Keratinocyte (primary cell): ENCODE data around the gene FAM3C. TPM values are rescaled to one million over a fixed set of nuclear protein-coding genes. Genes with fewer than 3 reads are reported as not detected.

Experiments
- DNase-seq: peaks from one replicate; pipeline ENCODE4 v3.0.0-alpha.2; 2011; ENCODE audit warnings: low read depth, missing footprints, low spot score
- FAIRE-seq: peaks from 2 replicates; lab custom pipeline; 2011; peaks lifted over from hg19 to GRCh38; lab: Jason Lieb, UNC
- H2AFZ ChIP-seq: 2 replicates; pipeline ENCODE4 v1.6.0; 2012; ENCODE audit warnings: low read length, control low read depth, inconsistent platforms; ENCODE audit not compliant: control insufficient read depth
- H3K27ac ChIP-seq: 2 replicates; pipeline ENCODE4 v1.5.1; 2011; ENCODE audit warnings: low read length; ENCODE audit not compliant: control insufficient read depth, insufficient read depth
- H3K27me3 ChIP-seq: 3 replicates; pipeline ENCODE4 v1.6.0; 2011; ENCODE audit warnings: low read length; ENCODE audit not compliant: control insufficient read depth, insufficient read depth; ENCODE audit errors: extremely low read depth
- H3K36me3 ChIP-seq, 2 experiments: 2 replicates in 1 of 2; 3 replicates in 1 of 2; pipeline ENCODE4 v1.5.1; 2011; ENCODE audit warnings: low read length in 2 of 2, mild to moderate bottlenecking in 1 of 2; ENCODE audit not compliant: control insufficient read depth in 2 of 2, insufficient read depth in 2 of 2; ENCODE audit errors: extremely low read depth in 1 of 2
- H3K4me1 ChIP-seq: 3 replicates; pipeline ENCODE4 v1.5.1; 2011; ENCODE audit warnings: low read length; ENCODE audit not compliant: control insufficient read depth, insufficient read depth; ENCODE audit errors: extremely low read depth
- H3K4me2 ChIP-seq: 3 replicates; pipeline ENCODE4 v1.6.0; 2011; ENCODE audit warnings: low read depth, low read length; ENCODE audit not compliant: control insufficient read depth, insufficient read depth; ENCODE audit errors: extremely low read depth
- H3K4me3 ChIP-seq, 3 experiments: fragments of 200-600 bp in 1 of 3; sonication (generic) in 1 of 3; 2 replicates in 2 of 3; 3 replicates in 1 of 3; pipeline ENCODE4 v1.5.1; 2011 to 2016; ENCODE audit warnings: low read length in 3 of 3, mild to moderate bottlenecking in 3 of 3, control low read depth in 2 of 3, inconsistent platforms in 1 of 3, low read depth in 1 of 3, mixed read lengths in 1 of 3, mixed run types in 1 of 3, moderate library complexity in 1 of 3; ENCODE audit not compliant: control insufficient read depth in 2 of 3, insufficient read depth in 2 of 3; ENCODE audit errors: extremely low read depth in 1 of 3
- H3K79me2 ChIP-seq: 2 replicates; pipeline ENCODE4 v1.6.0; 2012; ENCODE audit warnings: low read length; ENCODE audit not compliant: control insufficient read depth, insufficient read depth
- H3K9ac ChIP-seq: 3 replicates; pipeline ENCODE4 v1.6.0; 2011; ENCODE audit warnings: low read length; ENCODE audit not compliant: control insufficient read depth, insufficient read depth; ENCODE audit errors: extremely low read depth
- H3K9me1 ChIP-seq: 3 replicates; pipeline ENCODE4 v1.6.0; 2011; ENCODE audit warnings: low read length; ENCODE audit not compliant: control insufficient read depth, insufficient read depth; ENCODE audit errors: extremely low read depth
- H3K9me3 ChIP-seq: 2 replicates; pipeline ENCODE4 v1.5.1; 2012; ENCODE audit warnings: low read depth, low read length; ENCODE audit not compliant: control insufficient read depth
- H4K20me1 ChIP-seq: 3 replicates; pipeline ENCODE4 v1.6.0; 2011; ENCODE audit warnings: low read length; ENCODE audit not compliant: control insufficient read depth, insufficient read depth; ENCODE audit errors: extremely low read depth
- EZH2 ChIP-seq: IDR thresholded peaks from one replicate; pipeline ENCODE4 v1.6.1; 2012; ENCODE audit warnings: inconsistent platforms, mild to moderate bottlenecking, low read length, moderate library complexity
- dilution Hi-C: fragments of 300-500 bp; cut with MboI; formaldehyde crosslinking; loops from one replicate; pipeline ENCODE4 v1.7.0; 2020; ENCODE audit warnings: low sequenced_read_pairs; ENCODE audit not compliant: extremely low pct_ligation_motif_present
- polyA minus RNA-seq, 3 experiments: library from RNA; depleted of rRNA, polyadenylated mRNA; stranded (reverse); fragments of >200 nt; gene quantifications; 1 replicate in 1 of 3; 2 replicates in 1 of 3; 3 replicates in 1 of 3; pipeline ENCODE4 v1.2.3, GENCODE V29; 2011
- polyA plus RNA-seq, 5 experiments: library from polyadenylated mRNA; depleted of rRNA in 3 of 5; stranded (reverse) in 3 of 5; stranded (forward) in 1 of 5; unstranded in 1 of 5; fragments of >200 nt; gene quantifications; 1 replicate in 1 of 5; 2 replicates in 3 of 5; 3 replicates in 1 of 5; pipeline versions ENCODE4 v1.2.1 to v1.2.3, GENCODE V29; 2011 to 2012; ENCODE audit warnings: missing spikeins in 2 of 5, low read depth in 1 of 5, low replicate concordance in 1 of 5
- TF ChIP-seq, protein P1 (sequence below), 3 experiments: IDR thresholded peaks in 1 of 3; conservative IDR thresholded peaks in 1 of 3; optimal IDR thresholded peaks in 1 of 3; 2 replicates in 2 of 3; 3 replicates in 1 of 3; pipeline versions ENCODE3 to v1.5.1; 2011; ENCODE audit warnings: low read length in 3 of 3, mild to moderate bottlenecking in 3 of 3, moderate library complexity in 2 of 3, control low read depth in 1 of 3, inconsistent platforms in 1 of 3; ENCODE audit not compliant: insufficient read depth in 2 of 3; ENCODE audit errors: extremely low read depth in 1 of 3

Gene FAM3C, protein sequence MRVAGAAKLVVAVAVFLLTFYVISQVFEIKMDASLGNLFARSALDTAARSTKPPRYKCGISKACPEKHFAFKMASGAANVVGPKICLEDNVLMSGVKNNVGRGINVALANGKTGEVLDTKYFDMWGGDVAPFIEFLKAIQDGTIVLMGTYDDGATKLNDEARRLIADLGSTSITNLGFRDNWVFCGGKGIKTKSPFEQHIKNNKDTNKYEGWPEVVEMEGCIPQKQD
- polyA plus RNA-seq: 47.3 to 93.5 TPM (median 64.9 TPM) in 3 replicates
- 43.6 TPM for polyA plus RNA-seq (2011; ENCODE audit: low read depth)
- 52.9 and 88.3 TPM in 2 replicates for polyA plus RNA-seq (2011; cell fraction: cytosol; rRNA removed)
- 70.6 and 102 TPM in 2 replicates for polyA plus RNA-seq (2011; cell fraction: nucleus; rRNA removed)
- 51.4 and 76.3 TPM in 2 replicates for polyA plus RNA-seq (2012; ENCODE audit: low replicate concordance)
- polyA minus RNA-seq: 1.9 to 31.0 TPM (median 11.5 TPM) in 3 replicates
- polyA minus RNA-seq (2011; cell fraction: cytosol; rRNA and poly(A)+ RNA removed): 24.0 TPM
- 32.8 and 56.0 TPM in 2 replicates for polyA minus RNA-seq (2011; cell fraction: nucleus; rRNA and poly(A)+ RNA removed)

DNA sequence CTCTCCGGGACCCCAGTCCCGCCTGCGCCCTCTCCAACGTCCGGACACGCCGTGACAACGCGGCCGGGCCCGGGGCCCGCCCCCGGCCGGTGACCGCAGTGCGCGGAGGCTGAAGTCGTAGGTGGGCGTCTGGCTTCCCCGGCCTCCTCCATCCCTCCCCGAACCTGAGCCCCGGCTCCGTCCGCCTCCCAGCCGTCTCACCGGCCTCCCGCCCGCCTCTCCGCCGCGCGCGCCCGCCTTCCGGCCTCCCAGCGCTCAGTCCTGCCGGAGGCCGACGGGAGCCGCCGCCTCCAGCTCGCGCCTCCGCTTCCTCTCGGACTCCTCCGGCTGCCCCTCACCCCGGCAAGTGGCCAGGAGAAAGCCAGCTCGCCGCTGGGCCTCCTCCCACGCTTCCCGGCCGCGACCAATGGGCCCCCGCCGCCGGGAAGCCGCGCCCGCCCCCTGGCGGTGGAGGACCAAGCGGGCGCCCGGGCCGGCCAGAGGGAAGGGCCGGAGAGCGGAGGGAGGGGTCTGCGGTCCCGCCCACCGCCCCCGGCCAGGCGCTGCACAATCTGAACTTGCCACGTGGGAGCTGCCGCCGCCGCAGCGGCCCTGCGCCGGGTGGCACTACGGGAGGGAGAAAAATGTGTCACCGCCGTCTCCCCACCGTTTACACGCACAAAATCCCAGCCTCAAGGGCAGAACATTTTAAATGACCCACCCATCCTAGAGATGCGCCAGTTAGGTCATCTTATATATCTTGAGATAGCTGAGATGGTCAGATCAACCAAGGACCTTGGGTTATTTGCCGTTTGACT, at the start of gene FAM3C:
TSS of gene FAM3C (minus strand) at position 348 of the 797 bp plus-strand sequence. CDS start 13,339 bp downstream, outside the sequence.
- H3K4me3 ChIP-seq: peak within 1 kb of the TSS; percentile 83 to 95 (median 93)
- H2AFZ ChIP-seq: peak within 1 kb of the TSS; percentile 92
- peak within 1 kb of the TSS; percentile 83 for H3K9ac ChIP-seq
- H4K20me1 ChIP-seq: no peaks in the 10 kb centered on the region
- H3K4me1 ChIP-seq: peaks cover 7% of the 10 kb centered on the region
- peaks cover 46% of the 10 kb centered on the region for H3K79me2 ChIP-seq
- DNase-seq (peak; percentile 21), FAIRE-seq (peak; percentile 5)
- dilution Hi-C loops: loop anchor here (25.0 kb wide), 1 partner anchor 166 kb away; no protein-coding TSS in a partner anchor
- TF ChIP-seq, protein P1, sequence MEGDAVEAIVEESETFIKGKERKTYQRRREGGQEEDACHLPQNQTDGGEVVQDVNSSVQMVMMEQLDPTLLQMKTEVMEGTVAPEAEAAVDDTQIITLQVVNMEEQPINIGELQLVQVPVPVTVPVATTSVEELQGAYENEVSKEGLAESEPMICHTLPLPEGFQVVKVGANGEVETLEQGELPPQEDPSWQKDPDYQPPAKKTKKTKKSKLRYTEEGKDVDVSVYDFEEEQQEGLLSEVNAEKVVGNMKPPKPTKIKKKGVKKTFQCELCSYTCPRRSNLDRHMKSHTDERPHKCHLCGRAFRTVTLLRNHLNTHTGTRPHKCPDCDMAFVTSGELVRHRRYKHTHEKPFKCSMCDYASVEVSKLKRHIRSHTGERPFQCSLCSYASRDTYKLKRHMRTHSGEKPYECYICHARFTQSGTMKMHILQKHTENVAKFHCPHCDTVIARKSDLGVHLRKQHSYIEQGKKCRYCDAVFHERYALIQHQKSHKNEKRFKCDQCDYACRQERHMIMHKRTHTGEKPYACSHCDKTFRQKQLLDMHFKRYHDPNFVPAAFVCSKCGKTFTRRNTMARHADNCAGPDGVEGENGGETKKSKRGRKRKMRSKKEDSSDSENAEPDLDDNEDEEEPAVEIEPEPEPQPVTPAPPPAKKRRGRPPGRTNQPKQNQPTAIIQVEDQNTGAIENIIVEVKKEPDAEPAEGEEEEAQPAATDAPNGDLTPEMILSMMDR (optimal IDR thresholded peaks at IDR 0.05 in 1 of 3, IDR thresholded peaks at IDR 0.05 in 1 of 3, conservative IDR thresholded peaks at IDR 0.05 in 1 of 3; ENCODE audit: extremely low read depth in 1 of 3, insufficient read depth in 2 of 3, low read length in 3 of 3): peak; percentile 54 to 72 (median 65)
- no peak for TF ChIP-seq EZH2
- no peaks in the 10 kb centered on the region for H3K27me3 ChIP-seq
- peaks cover 2 to 10% of the 10 kb centered on the region in 2 experiments for H3K36me3 ChIP-seq
- peak within 1 kb of the TSS; percentile 78 for H3K27ac ChIP-seq
- H3K9me1 ChIP-seq: no peaks in the 10 kb centered on the region
- H3K4me2 ChIP-seq: peak within 1 kb of the TSS; percentile 97
- no peaks in the 10 kb centered on the region for H3K9me3 ChIP-seq

DNA sequence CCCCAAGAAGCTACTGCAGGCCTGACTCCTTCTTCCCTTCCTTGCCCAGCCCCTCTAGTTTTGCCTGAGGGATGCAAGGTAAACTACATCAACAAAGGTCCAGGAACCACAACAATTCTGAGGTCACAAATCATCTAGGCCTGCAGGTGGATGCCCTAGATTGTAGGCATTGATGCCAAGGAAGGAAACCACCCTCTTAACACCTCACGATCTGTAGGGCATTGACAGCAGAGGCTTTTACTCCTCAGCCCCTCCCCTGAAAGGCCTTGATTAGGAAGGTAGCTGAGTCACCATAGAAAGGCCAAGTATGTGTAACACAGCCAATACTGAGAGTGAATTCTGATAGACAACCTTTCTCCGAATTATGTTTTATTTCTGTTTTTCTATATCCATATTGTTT, 46.7 kb upstream of the FAM3C start:
- Histone ChIP-seq H3K4me1 (peaks cover 8% of the 10 kb centered on the region), H3K4me3 (no peak overlapping the region), H3K36me3 (no peaks in the 10 kb centered on the region), H3K9me3 (no peaks in the 10 kb centered on the region), H3K9ac (no peak overlapping the region), H3K4me2 (no peak overlapping the region), H3K27me3 (no peaks in the 10 kb centered on the region), H2AFZ (no peak overlapping the region), H4K20me1 (no peaks in the 10 kb centered on the region), H3K79me2 (no peaks in the 10 kb centered on the region), H3K9me1 (no peaks in the 10 kb centered on the region), H3K27ac (no peak overlapping the region)
- TF ChIP-seq, protein P1 (optimal IDR thresholded peaks at IDR 0.05 in 1 of 3, IDR thresholded peaks at IDR 0.05 in 1 of 3, conservative IDR thresholded peaks at IDR 0.05 in 1 of 3; ENCODE audit: extremely low read depth in 1 of 3, insufficient read depth in 2 of 3, low read length in 3 of 3): no peak
- TF ChIP-seq EZH2: no peak
- FAIRE-seq (peak; percentile 74), DNase-seq (peak; percentile 62)
- dilution Hi-C loops: no loop called here
